Stimulated activated CD4-positive, alpha-beta T cell treated with anti-CD3 and anti-CD28 coated beads, Interleukin-12 subunit alpha, Interleukin-12 subunit beta, amount 100 ng/mL, for 4 hours (primary cell): ENCODE data around the gene HDAC8.
A peak's percentile ranks its signal among the peaks of the same experiment; 100 is the strongest.
"Not testable (repeated sequence)": the region's sequence is repeated elsewhere in the genome, so short reads cannot be mapped to it uniquely, and the experiment has no call there.

Experiments
- DNase-seq: peaks from one replicate; pipeline ENCODE4 v3.0.0-alpha.2; 2020

The HDAC8 gene

DNA sequence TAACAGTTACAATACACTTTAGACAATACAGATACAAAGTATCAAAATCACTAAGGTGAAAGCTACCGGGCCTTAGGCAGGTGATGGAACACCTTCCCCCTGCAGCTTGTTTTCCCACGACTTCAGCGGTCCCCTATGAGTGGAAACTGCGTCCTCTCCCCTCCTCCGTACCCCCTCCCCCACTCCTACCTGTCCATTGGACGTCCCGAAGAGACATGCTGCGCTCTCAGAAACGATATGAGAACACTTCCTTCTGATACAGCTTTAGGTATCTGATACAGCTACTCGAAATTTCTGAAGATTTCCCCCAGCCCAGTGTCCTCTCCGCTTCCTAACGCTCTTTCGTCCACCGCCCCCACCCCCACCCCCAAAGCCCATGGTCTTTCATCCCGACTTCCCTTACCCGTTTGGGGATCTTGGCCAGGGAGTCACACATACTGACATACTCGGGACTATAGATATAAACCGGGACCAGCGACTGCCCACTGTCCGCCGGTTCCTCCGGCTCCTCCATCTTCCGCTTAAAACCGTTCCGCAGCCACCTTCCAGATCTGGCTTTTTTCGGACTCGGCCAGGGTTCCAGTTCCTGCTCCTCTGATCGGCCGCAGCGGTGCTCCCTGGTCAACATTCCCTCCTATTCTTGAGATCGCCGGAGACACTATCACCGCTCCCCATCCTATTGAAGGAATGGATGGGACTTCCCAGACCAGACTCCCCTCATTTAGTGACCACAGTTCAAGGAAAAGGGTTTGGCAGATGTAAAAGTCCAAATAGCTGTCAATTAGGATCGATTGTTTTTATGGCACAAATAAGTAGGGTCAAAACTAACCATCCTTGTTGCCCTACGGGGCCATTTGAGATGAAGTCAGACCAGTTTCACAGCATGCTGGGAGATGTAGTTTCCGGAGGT is at the start of gene HDAC8:
Gene HDAC8 (minus strand): TSS at position 596 of the 910 bp plus-strand sequence. CDS start 82 bp downstream, at position 514.
- DNase-seq: peak; percentile 23

DNA sequence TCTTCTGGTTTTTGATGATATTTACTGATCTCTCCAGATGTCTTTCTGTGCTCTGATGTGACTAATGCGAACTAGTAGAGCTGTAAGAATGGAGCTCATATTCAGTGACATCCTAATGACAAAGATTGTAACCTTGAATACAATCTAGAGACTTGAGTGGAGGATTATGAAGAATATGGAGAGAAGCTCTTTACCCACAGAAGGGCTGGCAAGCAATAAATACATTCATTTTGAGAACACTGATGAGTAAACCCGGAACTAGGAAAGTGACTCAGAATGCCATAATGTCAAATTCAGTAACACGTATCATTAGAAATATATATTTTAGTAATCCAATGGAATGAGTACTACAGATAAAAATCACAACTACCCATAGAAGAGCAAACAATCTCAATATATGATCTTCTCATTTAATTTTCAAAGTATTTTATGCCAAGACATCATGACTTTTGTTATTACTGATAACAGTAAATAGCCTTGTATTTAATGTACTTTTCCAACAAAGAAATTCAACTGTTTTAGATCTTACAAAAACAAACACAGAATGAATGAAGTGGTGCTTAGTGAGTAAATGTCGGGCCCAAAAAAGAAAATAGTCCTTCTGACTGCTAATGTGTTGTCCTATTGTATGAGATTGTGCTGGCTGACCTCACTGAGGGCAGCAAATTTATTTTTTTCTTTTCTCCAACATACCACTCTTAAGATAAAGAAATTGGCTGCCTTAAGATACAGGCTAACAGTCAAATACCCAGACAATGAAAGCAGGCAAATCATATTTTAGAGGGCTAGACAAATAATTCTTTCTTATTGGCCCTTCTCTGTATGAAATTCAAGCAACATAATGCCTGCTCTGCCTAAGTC is 49.2 kb upstream of the HDAC8 start:
- DNase-seq: no peak

DNA sequence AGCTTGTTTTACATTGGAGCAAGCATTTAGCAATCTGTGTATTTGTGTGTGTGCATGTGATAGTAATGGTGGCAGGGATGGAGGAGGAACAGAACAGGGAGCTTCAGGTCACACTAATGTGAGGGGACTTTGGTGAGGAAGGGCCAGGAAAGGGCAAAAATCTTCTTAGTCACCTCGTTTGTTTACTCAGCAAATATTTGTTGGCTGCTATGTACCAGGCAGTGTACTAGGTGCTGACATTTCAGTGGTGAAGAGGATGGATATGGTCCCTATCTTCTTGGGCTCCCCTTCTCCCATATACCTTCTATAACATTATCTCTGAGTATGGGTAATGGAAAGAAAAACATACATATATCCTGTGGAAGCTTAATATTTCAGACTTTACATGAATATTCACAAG is 48.5 kb upstream of the HDAC8 start:
- DNase-seq: no peak

DNA sequence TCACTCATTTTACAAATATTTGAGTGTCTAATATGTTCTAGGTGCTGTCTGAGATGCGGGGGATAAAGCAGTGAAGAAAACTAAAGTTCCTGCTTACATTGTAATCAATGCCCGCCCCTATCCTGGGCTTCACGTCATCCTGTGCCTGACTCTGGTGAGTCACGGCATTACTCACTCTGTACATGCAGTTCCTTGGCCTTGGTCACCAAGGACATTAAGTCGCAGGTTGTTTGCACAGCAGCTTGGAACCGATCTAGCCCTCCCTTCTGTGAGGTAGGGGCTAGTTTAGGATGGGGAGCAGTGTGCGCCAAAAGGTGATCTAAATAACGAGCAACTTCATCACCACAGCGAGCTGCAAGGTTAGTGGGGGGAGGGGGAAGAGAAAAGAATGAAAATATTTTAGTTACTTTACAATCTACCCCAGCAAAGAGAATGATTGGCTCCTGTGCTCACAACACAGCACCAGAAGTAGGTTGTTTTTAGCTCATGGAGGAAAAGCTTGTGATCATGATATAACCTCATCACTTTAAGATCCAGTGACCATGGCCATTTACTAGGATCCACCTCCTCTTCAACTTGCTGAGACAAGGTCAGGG is 48.0 kb upstream of the HDAC8 start:
- DNase-seq: peak; percentile 2

DNA sequence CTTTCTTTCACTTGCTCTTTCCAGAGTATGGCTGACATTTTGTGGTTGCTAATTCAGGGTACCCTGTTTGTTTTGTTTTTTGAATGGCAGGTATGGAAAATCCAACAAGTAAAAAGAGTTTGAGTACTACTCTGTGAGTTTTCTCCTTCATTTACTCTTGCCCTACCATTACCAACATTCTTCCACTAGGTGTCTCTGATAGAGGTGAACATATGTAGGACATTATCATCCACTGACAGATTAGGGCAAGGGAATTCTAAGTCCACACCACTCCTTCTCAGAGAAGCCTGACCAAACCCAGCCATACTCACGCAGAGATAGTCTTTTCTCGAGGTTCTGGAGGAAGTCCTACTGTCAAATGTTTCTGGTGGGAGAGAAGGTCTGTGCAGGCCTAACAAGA is 36.7 kb upstream of the HDAC8 start:
- no peak for DNase-seq

DNA sequence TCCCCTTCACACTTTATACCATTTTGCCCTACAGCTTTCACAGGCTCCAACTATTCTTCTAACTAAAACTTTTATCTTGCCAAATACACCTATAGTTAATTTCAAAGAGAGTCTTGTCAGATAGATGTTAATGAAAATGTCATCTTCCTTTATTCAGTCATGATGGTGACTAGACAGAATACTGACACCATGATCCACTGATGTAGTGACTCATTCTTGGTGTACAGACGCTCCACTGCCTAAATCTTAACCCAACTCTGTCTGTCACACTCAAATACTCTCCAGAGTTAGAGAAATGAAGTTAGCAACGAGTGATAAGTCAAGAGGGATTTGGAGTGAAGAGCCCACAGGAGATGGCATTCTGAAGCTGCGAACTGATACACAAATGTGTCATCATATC is 32.1 kb upstream of the HDAC8 start:
- DNase-seq: no peak

DNA sequence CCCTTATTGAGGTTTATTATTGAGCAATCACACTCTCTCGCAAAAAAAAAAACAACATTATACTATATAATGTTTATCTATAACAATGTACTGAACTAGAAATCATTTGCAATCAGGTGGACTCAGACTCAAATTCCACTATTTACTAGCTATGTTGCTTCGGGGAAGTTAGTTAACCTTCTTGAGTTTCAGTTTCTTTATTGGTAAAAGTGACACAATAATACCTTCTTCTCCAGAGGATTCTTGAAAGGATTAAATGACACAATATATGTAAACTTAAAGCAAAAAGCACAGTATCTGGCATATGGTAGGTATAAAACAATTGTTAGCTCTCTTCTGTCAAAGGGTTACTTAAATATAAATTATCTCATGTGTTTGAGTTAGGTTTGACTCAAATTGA is 31.5 kb upstream of the HDAC8 start:
- DNase-seq: no peak

DNA sequence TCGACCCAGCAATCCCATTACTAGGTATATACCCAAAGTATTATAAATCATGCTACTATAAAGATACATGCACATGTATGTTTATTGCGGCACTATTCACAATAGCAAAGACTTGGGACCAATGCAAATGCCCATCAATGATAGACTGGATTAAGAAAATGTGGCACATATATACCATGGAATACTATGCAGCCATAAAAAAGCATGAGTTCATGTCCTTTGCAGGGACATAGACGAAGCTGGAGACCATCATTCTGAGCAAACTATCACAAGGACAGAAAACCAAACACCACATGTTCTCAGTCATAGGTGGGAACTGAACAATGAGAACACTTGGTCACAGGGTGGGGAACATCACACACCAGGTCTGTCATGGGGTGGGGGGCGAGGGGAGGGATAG is 18.4 kb upstream of the HDAC8 start:
- DNase-seq: not testable (repeated sequence)

DNA sequence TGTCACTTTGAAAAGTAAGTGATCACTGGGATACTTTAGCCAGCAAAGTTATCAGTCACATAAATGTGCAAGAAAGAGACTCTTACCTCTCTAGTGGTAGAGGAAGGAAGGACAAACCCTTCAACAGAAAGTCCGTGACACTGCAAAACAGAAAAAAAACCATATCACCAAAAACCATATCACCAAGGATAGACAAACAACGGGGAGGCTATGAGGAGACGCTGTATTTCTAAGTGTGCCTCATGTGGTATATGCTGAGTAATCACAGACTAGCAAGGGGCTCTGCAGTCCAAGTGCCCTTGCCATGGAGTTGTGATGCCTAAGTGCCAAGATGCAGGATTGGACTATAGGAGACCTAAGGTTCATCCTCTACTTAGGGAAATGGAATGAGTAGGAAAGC is 11.5 kb upstream of the HDAC8 start:
- DNase-seq: no peak

DNA sequence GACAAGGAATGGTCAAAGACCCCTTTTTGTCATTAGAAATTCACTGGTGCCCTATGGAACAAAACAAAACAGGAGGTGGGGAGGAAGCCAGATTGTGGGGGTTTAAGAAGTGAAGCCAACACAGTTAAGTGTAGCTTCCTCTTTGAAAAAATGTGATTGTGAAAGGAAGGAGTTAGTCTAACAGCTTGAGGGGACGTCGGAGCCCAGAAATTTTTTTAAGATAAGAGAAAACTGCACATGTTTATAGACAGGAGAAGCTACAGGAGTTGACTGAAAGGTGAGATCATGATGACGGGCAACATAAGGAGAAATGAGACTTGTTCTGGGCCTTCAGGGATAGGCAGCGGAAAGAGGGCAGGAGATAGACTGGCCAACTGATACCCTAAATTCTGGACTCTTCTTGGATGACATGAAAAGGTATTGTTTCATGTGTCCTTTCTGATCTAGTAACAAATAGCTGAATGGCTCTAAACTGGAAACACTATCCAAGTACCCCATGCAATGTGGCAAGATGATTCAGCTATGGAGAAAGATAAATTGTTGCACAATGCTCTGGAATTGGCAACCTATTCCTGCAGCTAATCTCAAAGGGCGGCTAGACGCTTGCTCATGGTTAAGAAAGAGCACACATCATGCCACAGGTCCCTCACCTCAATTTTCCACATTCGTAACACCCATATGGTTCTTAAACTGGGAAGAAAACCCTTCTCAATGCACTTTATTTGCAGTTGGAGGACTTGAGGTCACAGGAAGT is 3.7 kb upstream of the HDAC8 start:
- DNase-seq: no peak

DNA sequence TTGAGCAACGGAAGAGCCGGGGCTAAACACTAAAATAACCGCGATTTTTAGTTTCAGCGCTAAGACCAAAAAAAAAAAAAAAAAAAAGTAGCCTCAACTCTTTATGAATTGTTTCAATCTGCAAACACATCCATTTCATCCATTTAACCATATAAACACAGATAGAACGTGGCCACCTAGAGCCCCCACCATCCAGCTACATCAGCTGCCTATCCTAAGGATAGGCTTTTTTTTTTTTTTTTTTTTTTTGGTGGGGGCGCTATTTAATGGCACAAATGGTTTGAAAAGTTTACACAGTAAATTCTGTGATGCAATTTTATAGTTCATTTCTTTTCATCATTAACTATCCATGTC is 492 bp upstream of the HDAC8 start:
- no peak for DNase-seq

DNA sequence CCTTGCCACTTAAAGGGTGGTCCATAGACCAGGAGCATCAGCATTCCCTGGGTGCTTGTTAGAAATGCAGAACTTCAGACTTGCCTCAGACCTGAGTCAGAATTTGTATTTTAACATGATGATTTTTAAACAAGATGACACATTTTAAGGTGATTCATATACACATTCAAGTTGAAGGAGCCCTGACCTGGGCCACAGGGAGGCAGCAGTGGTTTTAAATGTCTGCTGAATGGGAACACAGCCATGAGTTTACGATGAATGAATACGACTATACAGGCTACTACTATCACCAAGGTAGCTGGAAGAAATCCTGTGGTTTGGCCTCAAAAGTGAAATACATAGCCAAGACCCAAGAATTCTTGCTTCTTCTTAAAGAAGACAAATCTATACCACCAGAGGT is 2.9 kb downstream of the HDAC8 start:
- DNase-seq: no peak

DNA sequence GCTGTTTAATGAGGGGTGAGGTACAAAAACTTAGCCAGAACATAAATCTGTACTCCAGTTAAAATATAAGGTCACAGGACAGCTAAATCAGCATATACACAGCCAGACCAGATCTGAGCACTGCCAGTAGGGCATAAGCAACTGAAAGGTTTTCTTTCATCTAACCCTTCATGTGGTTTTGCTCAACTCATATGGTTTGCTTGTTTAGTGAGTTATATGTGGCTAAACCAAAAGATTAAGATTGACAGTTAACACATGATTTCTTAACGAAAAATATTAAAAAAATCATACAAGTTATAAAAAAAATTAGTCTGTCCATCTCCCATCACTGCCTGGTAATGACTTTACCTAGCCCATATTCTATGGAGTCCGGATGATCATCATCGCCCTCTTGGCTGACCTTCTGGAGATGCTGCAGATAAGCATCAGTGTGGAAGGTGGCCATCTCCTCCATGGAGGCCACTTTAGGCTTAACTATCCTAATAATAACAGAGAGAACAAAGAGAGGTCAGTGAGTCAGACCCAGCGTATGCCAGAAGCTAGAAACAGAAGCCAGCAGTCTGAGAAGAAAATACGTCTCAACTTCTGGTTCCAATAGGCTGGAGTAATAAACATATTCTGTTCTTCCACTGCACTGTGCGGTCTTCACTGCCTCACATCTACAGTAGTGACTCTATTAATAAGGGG is 4.1 kb downstream of the HDAC8 start:
- no peak for DNase-seq

DNA sequence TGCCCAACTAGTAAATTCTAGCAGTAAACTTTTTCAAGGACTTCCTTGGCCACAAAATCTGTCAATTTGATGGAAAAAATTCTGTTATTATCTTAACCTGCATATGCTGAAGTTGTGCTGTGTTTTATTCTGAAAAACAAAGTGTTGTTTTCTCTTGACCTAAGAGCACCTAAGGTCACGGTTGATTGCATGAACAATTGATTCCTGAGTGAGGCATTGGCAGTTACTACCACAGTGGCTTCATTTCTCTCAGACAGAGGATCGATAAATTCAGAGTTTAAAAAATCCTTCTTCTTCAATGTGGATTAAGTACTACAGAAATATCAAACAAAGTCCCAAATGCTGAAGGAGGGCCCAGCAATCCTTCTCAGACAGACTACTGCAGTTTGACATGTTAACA is 6.2 kb downstream of the HDAC8 start:
- no peak for DNase-seq

DNA sequence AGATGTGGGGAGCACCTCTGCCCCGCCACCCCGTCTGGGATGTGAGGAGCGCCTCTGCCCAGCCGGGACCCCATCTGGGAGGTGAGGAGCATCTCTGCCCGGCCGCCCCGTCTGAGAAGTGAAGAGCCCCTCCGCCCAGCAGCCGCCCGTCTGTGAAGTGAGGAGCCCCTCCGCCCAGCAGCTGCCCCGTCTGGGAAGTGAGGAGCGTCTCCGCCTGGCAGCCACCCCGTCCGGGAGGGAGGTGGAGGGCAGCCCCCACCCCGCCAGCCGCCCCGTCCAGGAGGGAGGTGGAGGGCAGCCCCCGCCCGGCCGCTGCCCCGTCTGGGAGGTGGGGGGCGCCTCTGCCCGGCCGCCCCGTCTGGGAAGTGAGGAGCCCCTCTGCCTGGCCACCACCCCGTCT is 13.0 kb downstream of the HDAC8 start:
- DNase-seq: not testable (repeated sequence)

DNA sequence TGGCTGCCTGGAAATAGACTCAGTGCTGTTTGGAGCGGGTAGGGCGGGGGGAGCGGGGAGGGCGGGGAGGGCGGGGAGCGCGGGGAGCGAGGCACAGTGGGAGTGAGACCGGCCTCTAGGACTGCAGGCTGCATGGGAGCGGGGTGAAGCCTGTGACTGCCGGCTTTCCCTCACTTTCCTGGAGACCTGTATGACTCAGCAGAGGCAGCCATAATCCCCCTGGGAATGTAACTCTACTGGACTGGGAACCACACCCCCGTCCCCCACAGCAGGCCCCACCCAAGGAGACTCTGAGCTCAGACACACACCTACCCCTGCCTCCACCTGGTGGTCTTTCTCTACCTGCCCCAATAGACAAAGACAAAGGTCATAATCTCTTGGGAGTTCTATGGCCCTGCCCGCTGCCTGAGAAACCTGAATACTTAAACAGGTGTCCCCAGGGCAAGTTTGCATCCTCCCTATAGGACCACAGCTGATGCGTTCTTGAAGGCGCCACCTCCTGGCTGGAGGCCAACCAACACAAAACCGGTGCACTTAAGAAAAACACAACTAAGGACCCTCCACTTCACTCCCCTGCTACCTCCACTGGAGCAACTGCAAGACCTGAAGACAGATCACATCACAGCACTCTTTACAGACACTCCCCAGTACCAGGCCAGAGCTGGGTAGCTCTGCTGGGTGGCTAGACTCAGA is 18.0 kb downstream of the HDAC8 start:
- DNase-seq: no peak

DNA sequence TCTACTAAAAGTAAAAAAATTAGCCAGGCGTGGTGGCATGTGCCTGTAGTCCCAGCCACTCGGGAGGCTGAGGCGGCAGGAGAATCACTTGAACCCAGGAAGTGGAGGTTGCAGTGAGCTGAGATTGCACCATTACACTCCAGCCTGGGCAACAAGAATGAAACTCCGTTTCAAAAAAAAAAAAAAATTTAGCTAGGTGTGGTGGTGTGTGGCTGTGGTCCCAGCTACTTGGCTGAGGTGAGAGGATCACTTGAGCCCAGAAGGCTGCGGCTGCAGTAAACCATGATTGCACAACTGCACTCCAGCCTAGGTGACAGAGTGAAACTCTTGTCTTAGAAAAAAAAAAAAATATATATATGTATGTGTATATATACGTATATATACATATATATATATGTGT is 20.2 kb downstream of the HDAC8 start:
- DNase-seq: not testable (repeated sequence)

DNA sequence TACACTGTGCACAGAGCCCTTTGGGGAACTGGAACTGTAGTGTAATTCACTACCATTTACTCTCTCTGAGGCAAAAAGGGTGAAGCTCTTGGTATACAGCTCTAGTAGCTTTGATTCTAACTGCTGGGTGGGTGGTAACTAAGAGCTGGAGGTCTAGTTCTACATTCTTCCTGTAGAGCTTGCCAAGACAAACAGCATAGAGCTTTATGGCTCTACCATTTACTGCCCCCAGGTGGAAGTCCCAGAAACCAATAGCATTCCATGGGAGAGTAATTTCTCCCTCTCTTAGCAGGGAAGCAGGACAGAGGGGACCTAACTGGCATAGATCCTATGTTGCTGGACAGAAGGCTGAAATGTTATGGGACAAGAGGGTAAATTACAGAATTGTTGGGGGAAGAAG is 26.7 kb downstream of the HDAC8 start:
- DNase-seq: no peak

DNA sequence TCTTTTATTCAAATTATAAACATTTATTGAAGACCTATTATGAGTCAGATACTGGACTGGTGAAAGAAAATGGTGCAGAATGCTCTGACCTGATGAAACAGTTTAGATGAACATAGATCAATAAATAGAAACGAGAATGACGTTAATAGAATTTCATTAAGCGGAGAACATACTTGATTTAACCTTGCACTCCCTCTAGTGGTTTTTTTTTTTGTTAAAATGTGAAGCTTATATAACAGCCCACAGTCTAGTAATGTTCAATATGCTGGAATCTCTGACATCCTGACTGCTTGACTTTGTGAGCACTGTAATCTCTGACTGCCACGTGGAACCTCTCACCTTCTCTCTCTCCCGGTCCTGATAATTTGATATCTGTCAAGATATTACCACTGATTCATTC is 32.3 kb downstream of the HDAC8 start:
- DNase-seq: no peak

DNA sequence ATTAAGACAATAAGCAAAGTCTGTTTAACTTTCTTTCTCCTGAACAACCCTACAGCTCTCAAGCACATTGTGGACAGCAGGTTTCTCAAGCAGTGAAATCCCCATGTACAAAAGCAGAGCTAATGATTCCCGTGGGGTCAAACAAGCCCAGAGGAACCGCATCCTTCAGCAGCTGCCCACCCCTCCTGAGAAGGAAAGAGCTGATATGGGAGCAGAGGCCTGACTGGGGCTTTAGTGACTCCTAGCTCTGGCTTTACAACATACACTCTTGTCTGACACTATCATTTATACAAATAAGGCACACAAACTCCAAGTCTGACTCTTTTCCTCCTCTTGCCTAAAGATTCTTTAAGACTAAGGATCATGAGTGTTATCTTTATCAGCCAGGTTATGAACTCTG is 32.8 kb downstream of the HDAC8 start:
- no peak for DNase-seq

DNA sequence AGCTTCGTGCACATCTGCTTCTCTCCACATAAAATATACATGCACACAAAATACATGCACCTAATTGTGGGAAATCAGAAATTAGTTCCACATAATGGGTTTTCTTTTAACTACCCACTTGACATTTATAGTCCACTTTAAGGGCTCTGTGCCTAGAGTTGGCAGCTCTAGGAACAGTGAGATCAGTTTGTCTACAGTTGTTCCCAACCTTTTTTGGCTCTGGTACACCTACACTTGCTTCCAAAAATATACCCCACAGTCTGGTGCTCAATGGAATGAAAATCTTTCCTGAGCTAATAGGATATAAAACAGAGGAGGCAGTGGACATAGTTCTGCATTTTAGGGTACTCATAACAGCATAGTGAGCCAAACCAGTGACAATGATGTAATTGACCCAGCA is 36.1 kb downstream of the HDAC8 start:
- DNase-seq: no peak

DNA sequence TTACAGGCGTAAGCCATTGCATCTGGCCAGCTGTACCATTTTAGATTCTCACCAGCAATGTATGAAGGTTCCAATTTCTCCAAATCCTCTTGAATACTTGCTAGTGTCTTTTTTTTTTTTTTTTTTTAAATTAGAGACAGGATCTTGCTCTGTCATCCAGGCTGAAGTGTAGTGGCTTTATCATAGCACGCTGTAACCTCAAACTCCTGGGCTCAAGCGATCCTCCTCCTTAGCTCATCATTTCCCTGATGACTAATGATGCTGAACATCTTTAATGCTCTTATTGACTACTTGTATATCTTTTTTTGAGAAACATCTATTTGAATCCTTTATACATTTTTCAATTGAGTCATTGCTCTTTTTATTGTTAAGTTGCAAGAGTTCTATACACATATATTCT is 40.3 kb downstream of the HDAC8 start:
- DNase-seq: no peak
